ENCODE results near the gene SLAIN2.
"Not testable (repeated sequence)": the region's sequence is repeated elsewhere in the genome, so short reads cannot be mapped to it uniquely, and the experiment has no call there.

SLAIN2 gene

GRCh38 chr4:48446642-48447041, 105.3 kb downstream of the SLAIN2 start:
- DNase-seq, result no peak

- DNase-seq, result no peak
These were observed 107.8 kb downstream of the SLAIN2 start for GRCh38 chr4:48449151-48449550.

GRCh38 chr4:48450740-48451139, 109.4 kb downstream of the SLAIN2 start:
- DNase-seq, result no peak

- DNase-seq, result not testable (repeated sequence)
These were observed 110.3 kb downstream of the SLAIN2 start for GRCh38 chr4:48451656-48452055.

- no peak for DNase-seq
These were observed 113.3 kb downstream of the SLAIN2 start for GRCh38 chr4:48454591-48454990.

GRCh38 chr4:48461000-48461399, 119.7 kb downstream of the SLAIN2 start:
- no peak for DNase-seq

GRCh38 chr4:48462363-48462762, 121.0 kb downstream of the SLAIN2 start:
- no peak for DNase-seq

- DNase-seq, result no peak
These were observed 126.1 kb downstream of the SLAIN2 start for GRCh38 chr4:48467442-48467841.

GRCh38 chr4:48467891-48468290, 126.6 kb downstream of the SLAIN2 start:
- no peak for DNase-seq

GRCh38 chr4:48470137-48470536, 128.8 kb downstream of the SLAIN2 start:
- DNase-seq, result no peak

- no peak for DNase-seq
These were observed 129.2 kb downstream of the SLAIN2 start for GRCh38 chr4:48470570-48470969.

GRCh38 chr4:48472794-48473193, 131.5 kb downstream of the SLAIN2 start:
- DNase-seq, result no peak

GRCh38 chr4:48475770-48476169, 134.4 kb downstream of the SLAIN2 start:
- DNase-seq, result no peak
